H9 (cell line): ENCODE results near the gene SMR3A. TPM values are rescaled to one million over a fixed set of nuclear protein-coding genes. Genes with fewer than 3 reads are reported as not detected.

Experiments used
- DNase-seq: peaks from one replicate; pipeline ENCODE4 v3.0.0-alpha.2; 2017
- H2AFZ ChIP-seq: one replicate; pipeline ENCODE4 v1.6.1; 2013; ENCODE audit warnings: mild to moderate bottlenecking, low read length, control low read depth, moderate library complexity
- H2AK5ac ChIP-seq: 2 replicates; pipeline ENCODE4 v1.6.1; 2013; ENCODE audit warnings: low read length, control low read depth, mixed read lengths; ENCODE audit not compliant: insufficient read length
- H2BK120ac ChIP-seq: one replicate; pipeline ENCODE4 v1.6.1; 2013; ENCODE audit warnings: low read depth, mild to moderate bottlenecking, low read length, control low read depth, inconsistent platforms; ENCODE audit not compliant: poor library complexity, severe bottlenecking
- H2BK12ac ChIP-seq: 2 replicates; pipeline ENCODE4 v1.6.1; 2013; ENCODE audit warnings: low read length, control low read depth, mixed read lengths, low read depth; ENCODE audit not compliant: insufficient read length
- H2BK15ac ChIP-seq: 2 replicates; pipeline ENCODE4 v1.6.1; 2013; ENCODE audit warnings: low read depth, low read length, control low read depth
- H2BK20ac ChIP-seq: one replicate; pipeline ENCODE4 v1.6.1; 2013; ENCODE audit warnings: low read depth, mild to moderate bottlenecking, low read length, control low read depth, inconsistent platforms; ENCODE audit not compliant: poor library complexity, severe bottlenecking
- H2BK5ac ChIP-seq: 2 replicates; pipeline ENCODE4 v1.6.1; 2013; ENCODE audit warnings: low read length, control low read depth, mixed read lengths; ENCODE audit not compliant: insufficient read length
- H3K14ac ChIP-seq: 2 replicates; pipeline ENCODE4 v1.6.1; 2013; ENCODE audit warnings: low read length, control low read depth; ENCODE audit not compliant: insufficient read depth
- H3K18ac ChIP-seq: 2 replicates; pipeline ENCODE4 v1.6.1; 2013; ENCODE audit warnings: low read depth, mild to moderate bottlenecking, mixed read lengths, low read length, control low read depth; ENCODE audit not compliant: insufficient read length
- H3K23ac ChIP-seq: 2 replicates; pipeline ENCODE4 v1.6.1; 2013; ENCODE audit warnings: low read length, control low read depth, mixed read lengths, low read depth; ENCODE audit not compliant: insufficient read length
- H3K23me2 ChIP-seq: 2 replicates; pipeline ENCODE4 v1.6.1; 2013; ENCODE audit warnings: low read depth, mild to moderate bottlenecking, mixed read lengths, low read length, control low read depth; ENCODE audit not compliant: insufficient read length, poor library complexity, severe bottlenecking
- H3K27ac ChIP-seq: 2 replicates; pipeline ENCODE4 v1.5.1; 2013; ENCODE audit warnings: low read length, control low read depth, mixed read lengths, low read depth; ENCODE audit not compliant: insufficient read length
- H3K27me3 ChIP-seq: 2 replicates; pipeline ENCODE4 v1.6.1; 2013; ENCODE audit warnings: low read length, control low read depth, inconsistent platforms; ENCODE audit not compliant: insufficient read depth
- H3K4ac ChIP-seq: 2 replicates; pipeline ENCODE4 v1.6.1; 2013; ENCODE audit warnings: low read depth, mild to moderate bottlenecking, control low read depth, inconsistent platforms, low read length, moderate library complexity
- H3K4me1 ChIP-seq: 2 replicates; pipeline ENCODE4 v1.6.1; 2013; ENCODE audit warnings: low read length, control low read depth, inconsistent platforms; ENCODE audit not compliant: insufficient read depth
- H3K4me2 ChIP-seq: 2 replicates; pipeline ENCODE4 v1.6.1; 2013; ENCODE audit warnings: low read length, control low read depth, mixed read lengths; ENCODE audit not compliant: insufficient read length, insufficient read depth
- H3K56ac ChIP-seq: 2 replicates; pipeline ENCODE4 v1.6.1; 2013; ENCODE audit warnings: low read depth, mild to moderate bottlenecking, mixed read lengths, low read length, control low read depth; ENCODE audit not compliant: insufficient read length
- H3K79me1 ChIP-seq: 2 replicates; pipeline ENCODE4 v1.6.1; 2013; ENCODE audit warnings: low read depth, mild to moderate bottlenecking, moderate library complexity, low read length, control low read depth, inconsistent platforms; ENCODE audit not compliant: insufficient read depth, poor library complexity, severe bottlenecking
- H3K79me2 ChIP-seq: 2 replicates; pipeline ENCODE4 v1.6.1; 2013; ENCODE audit warnings: low read length, control low read depth, inconsistent platforms; ENCODE audit not compliant: insufficient read depth
- H3K9ac ChIP-seq: 2 replicates; pipeline ENCODE4 v1.6.1; 2013; ENCODE audit warnings: low read length, control low read depth, mixed read lengths; ENCODE audit not compliant: insufficient read length; ENCODE audit errors: extremely low read depth
- H3K9me3 ChIP-seq: one replicate; pipeline ENCODE4 v1.6.1; 2013; ENCODE audit warnings: low read depth, low read length, inconsistent platforms; ENCODE audit not compliant: control insufficient read depth
- H3T11ph ChIP-seq: one replicate; pipeline ENCODE4 v1.6.1; 2013; ENCODE audit warnings: mild to moderate bottlenecking, low read length, control low read depth, inconsistent platforms
- H4K20me1 ChIP-seq: one replicate; pipeline ENCODE4 v1.6.1; 2013; ENCODE audit not compliant: control insufficient read depth, insufficient read length, insufficient read depth
- H4K5ac ChIP-seq: 2 replicates; pipeline ENCODE4 v1.6.1; 2013; ENCODE audit warnings: low read depth, mild to moderate bottlenecking, mixed read lengths, low read length, control low read depth; ENCODE audit not compliant: insufficient read length
- H4K8ac ChIP-seq: replicated peaks from 2 replicates; pipeline ENCODE4 v1.6.1; 2013; ENCODE audit warnings: low read length, control low read depth, mixed read lengths, low read depth; ENCODE audit not compliant: insufficient read length
- H4K91ac ChIP-seq: 2 replicates; pipeline ENCODE4 v1.6.1; 2013; ENCODE audit warnings: low read depth, mild to moderate bottlenecking, moderate library complexity, mixed read lengths, low read length, control low read depth; ENCODE audit not compliant: insufficient read length
- H3K27ac Mint-ChIP-seq, 3 experiments: 2 replicates in 2 of 3; 3 replicates in 1 of 3; pipeline ENCODE4 v1.8.0; 2020 to 2021; ENCODE audit warnings: mixed read lengths in 3 of 3, mild to moderate bottlenecking in 1 of 3, moderate library complexity in 1 of 3
- H3K27me3 Mint-ChIP-seq: 2 replicates; pipeline ENCODE4 v1.8.0; 2021; ENCODE audit warnings: low read depth, mild to moderate bottlenecking, moderate library complexity, mixed read lengths
- H3K36me3 Mint-ChIP-seq, 3 experiments: 2 replicates in 2 of 3; 3 replicates in 1 of 3; pipeline ENCODE4 v1.8.0; 2020 to 2021; ENCODE audit warnings: low read depth in 3 of 3, mixed read lengths in 3 of 3; ENCODE audit not compliant: insufficient read depth in 1 of 3
- H3K4me1 Mint-ChIP-seq, 2 experiments: 2 replicates each; pipeline ENCODE4 v1.8.0; 2020; ENCODE audit warnings: mixed read lengths in 2 of 2
- H3K4me3 Mint-ChIP-seq, 2 experiments: 2 replicates in 1 of 2; 3 replicates in 1 of 2; pipeline ENCODE4 v1.8.0; 2020 to 2021; ENCODE audit warnings: mild to moderate bottlenecking in 2 of 2, mixed read lengths in 2 of 2, moderate library complexity in 1 of 2
- H3K9me3 Mint-ChIP-seq, 2 experiments: 2 replicates in 1 of 2; 3 replicates in 1 of 2; pipeline ENCODE4 v1.8.0; 2020; ENCODE audit warnings: mild to moderate bottlenecking in 2 of 2, mixed read lengths in 2 of 2, moderate library complexity in 1 of 2
- CTCF ChIP-seq: fragments of 200-600 bp; sonication (generic); conservative IDR thresholded peaks from 3 replicates; pipeline ENCODE4 v1.8.0; 2021; ENCODE audit warnings: antibody characterized with exemption, mild to moderate bottlenecking
- WGBS: extraction: QIAGEN DNeasy Blood & Tissue Kit; methylation state at CpG from one replicate; pipeline ENCODE4 v1.1.7; 2013; ENCODE audit warnings: missing lambda C conversion rate, low lambda C conversion rate, mixed read lengths; ENCODE audit not compliant: insufficient read length; ENCODE audit errors: extremely low coverage; 5-methylcytosine and 5-hydroxymethylcytosine counted together
- total RNA-seq: library from RNA; stranded (reverse); gene quantifications from 2 replicates; pipeline ENCODE4 v1.2.1, GENCODE V29; 2021

SMR3A gene
- total RNA-seq, 1 experiment from 2014 or later, result not detected

- H2BK20ac ChIP-seq, result no peak overlapping the region
These were observed 24.5 kb upstream of the SMR3A start for GRCh38 chr4:70336043-70336442.

More at GRCh38 chr4:70336043-70336442, 24.5 kb upstream of the SMR3A start:
- WGBS, result no CpG with 5 or more reads among the region's 5 CpGs
- Histone ChIP-seq H3K9me3 (no peaks in the 10 kb centered on the region), H3K9ac (no peak overlapping the region), H3K4me2 (no peak overlapping the region), H4K91ac (no peak overlapping the region), H4K8ac (no peak overlapping the region), H4K20me1 (no peaks in the 10 kb centered on the region), H3K27ac (no peak overlapping the region), H3K23ac (no peak overlapping the region), H2BK5ac (no peak overlapping the region), H3K56ac (no peak overlapping the region), H2AFZ (no peak overlapping the region), H3T11ph (no peak overlapping the region), H2BK120ac (no peak overlapping the region), H2BK12ac (no peak overlapping the region), H3K4me1 (no peaks in the 10 kb centered on the region), H4K5ac (no peak overlapping the region), H2BK15ac (no peak overlapping the region), H3K27me3 (no peaks in the 10 kb centered on the region), H3K18ac (no peak overlapping the region), H3K4ac (no peak overlapping the region), H3K14ac (no peak overlapping the region), H3K23me2 (no peaks in the 10 kb centered on the region), H2AK5ac (no peak overlapping the region), H3K79me2 (no peaks in the 10 kb centered on the region), H3K79me1 (no peaks in the 10 kb centered on the region)
- Mint-ChIP-seq H3K4me1 (no peaks in the 10 kb centered on the region), H3K27ac (no peak overlapping the region), H3K36me3 (no peaks in the 10 kb centered on the region), H3K4me3 (no peak overlapping the region), H3K9me3 (no peaks in the 10 kb centered on the region), H3K27me3 (no peaks in the 10 kb centered on the region)
- TF ChIP-seq CTCF, result no peak
- no peak for DNase-seq
